Mesothelial cell of epicardium (in vitro differentiated cells): ENCODE data around the gene VARS2. TPM values are rescaled to one million over a fixed set of nuclear protein-coding genes. Genes with fewer than 3 reads are reported as not detected.
"Not testable (repeated sequence)": the region's sequence is repeated elsewhere in the genome, so short reads cannot be mapped to it uniquely, and the experiment has no call there.

ENCODE experiments used
- DNase-seq, 2 experiments: peaks; one replicate each; pipeline ENCODE4 v3.0.0; 2021; ENCODE audit warnings: low spot score in 2 of 2; ENCODE audit not compliant: unreplicated experiment in 2 of 2
- H3K27ac Mint-ChIP-seq: 2 replicates; pipeline ENCODE4 v1.8.0; 2021; ENCODE audit warnings: mixed read lengths
- H3K27me3 Mint-ChIP-seq: 2 replicates; pipeline ENCODE4 v1.8.0; 2021; ENCODE audit warnings: low read depth, mixed read lengths
- H3K36me3 Mint-ChIP-seq: 2 replicates; pipeline ENCODE4 v1.8.0; 2021; ENCODE audit warnings: mixed read lengths
- H3K4me1 Mint-ChIP-seq: 2 replicates; pipeline ENCODE4 v1.8.0; 2021; ENCODE audit warnings: mixed read lengths
- H3K4me3 Mint-ChIP-seq: 2 replicates; pipeline ENCODE4 v1.8.0; 2021; ENCODE audit warnings: mild to moderate bottlenecking, moderate library complexity, mixed read lengths
- H3K9me3 Mint-ChIP-seq: 2 replicates; pipeline ENCODE4 v1.8.0; 2021; ENCODE audit warnings: mixed read lengths
- CTCF ChIP-seq: fragments of 200-600 bp; sonication (generic); IDR thresholded peaks from one replicate; pipeline ENCODE4 v1.5.0; 2021; ENCODE audit warnings: antibody characterized with exemption; ENCODE audit not compliant: unreplicated experiment
- total RNA-seq: library from RNA; stranded (reverse); gene quantifications from 3 replicates; pipeline ENCODE4 v1.2.1, GENCODE V29; 2021

The VARS2 gene
- total RNA-seq, 1 donor from 2014 or later, result 67.4 TPM

- H3K27me3 Mint-ChIP-seq, result peaks cover 39% of the 10 kb centered on the region
These were observed 48.7 kb downstream of the VARS2 start for GRCh38 chr6:30962716-30963115.

GRCh38 chr6:30963641-30964040 lies 49.6 kb downstream of the VARS2 start:
- H3K27ac Mint-ChIP-seq, result no peak overlapping the region
- H3K36me3 Mint-ChIP-seq, result no peaks in the 10 kb centered on the region
- H3K4me1 Mint-ChIP-seq, result no peaks in the 10 kb centered on the region
- H3K4me3 Mint-ChIP-seq, result no peak overlapping the region
- no peaks in the 10 kb centered on the region for H3K9me3 Mint-ChIP-seq
- TF ChIP-seq CTCF, result no peak
- no peak for DNase-seq
- H3K27me3 Mint-ChIP-seq, result peaks cover 32% of the 10 kb centered on the region

More at GRCh38 chr6:30962716-30963115, 48.7 kb downstream of the VARS2 start:
- Mint-ChIP-seq H3K4me1 (peaks cover 2% of the 10 kb centered on the region), H3K4me3 (no peak overlapping the region), H3K9me3 (no peaks in the 10 kb centered on the region), H3K36me3 (no peaks in the 10 kb centered on the region), H3K27ac (no peak overlapping the region)
- DNase-seq, result no peak
- TF ChIP-seq CTCF, result no peak

GRCh38 chr6:30964075-30964474 lies 50.0 kb downstream of the VARS2 start:
- H3K27me3 Mint-ChIP-seq, result peaks cover 31% of the 10 kb centered on the region
- no peak for DNase-seq
- H3K4me1 Mint-ChIP-seq, result no peaks in the 10 kb centered on the region
- H3K4me3 Mint-ChIP-seq, result no peak overlapping the region
- H3K9me3 Mint-ChIP-seq, result no peaks in the 10 kb centered on the region
- H3K36me3 Mint-ChIP-seq, result no peaks in the 10 kb centered on the region
- TF ChIP-seq CTCF, result no peak
- H3K27ac Mint-ChIP-seq, result no peak overlapping the region

DNA sequence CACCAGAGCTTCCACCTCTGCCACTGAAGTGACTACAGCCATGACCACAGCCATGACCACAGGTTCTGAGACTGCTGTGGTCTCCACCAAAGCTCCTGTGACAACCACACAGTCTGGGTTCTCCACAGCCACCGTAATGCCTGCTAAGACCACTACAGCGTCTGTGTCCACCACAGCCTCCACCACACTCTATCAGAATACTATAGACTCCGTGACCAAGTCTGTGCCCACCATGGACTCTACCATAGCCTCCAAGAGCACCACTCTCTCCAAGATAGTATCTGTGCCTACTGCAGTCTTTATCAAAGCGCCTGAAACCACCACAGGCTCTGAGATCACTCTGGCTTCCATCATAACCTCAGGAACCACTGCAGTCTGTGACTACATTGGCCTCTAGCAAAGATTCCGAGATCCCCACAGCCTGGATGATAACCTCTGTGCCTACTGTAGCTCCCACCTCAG lies 51.1 kb downstream of the VARS2 start:
- H3K36me3 Mint-ChIP-seq, result no peaks in the 10 kb centered on the region
- H3K4me3 Mint-ChIP-seq, result no peak overlapping the region
- H3K27ac Mint-ChIP-seq, result no peak overlapping the region
- H3K27me3 Mint-ChIP-seq, result peaks cover 31% of the 10 kb centered on the region
- no peaks in the 10 kb centered on the region for H3K4me1 Mint-ChIP-seq
- DNase-seq, result no peak
- no peak for TF ChIP-seq CTCF
- no peaks in the 10 kb centered on the region for H3K9me3 Mint-ChIP-seq

- H3K4me3 Mint-ChIP-seq, result no peak overlapping the region
- no peak for TF ChIP-seq CTCF
- peaks cover 31% of the 10 kb centered on the region for H3K27me3 Mint-ChIP-seq
- H3K4me1 Mint-ChIP-seq, result no peaks in the 10 kb centered on the region
- DNase-seq, result no peak
- no peaks in the 10 kb centered on the region for H3K9me3 Mint-ChIP-seq
- H3K36me3 Mint-ChIP-seq, result no peaks in the 10 kb centered on the region
- no peak overlapping the region for H3K27ac Mint-ChIP-seq
These were observed 52.1 kb downstream of the VARS2 start for GRCh38 chr6:30966154-30966553.

GRCh38 chr6:30969171-30969570 lies 55.1 kb downstream of the VARS2 start:
- peaks cover 40% of the 10 kb centered on the region for H3K27me3 Mint-ChIP-seq
- not testable (repeated sequence) for H3K36me3 Mint-ChIP-seq, H3K9me3 Mint-ChIP-seq, H3K27ac Mint-ChIP-seq, H3K4me3 Mint-ChIP-seq, H3K4me1 Mint-ChIP-seq, DNase-seq
